Hindlimb muscle (tissue), 1 donor: Measurements from ENCODE around the gene C18orf32. TPM values are rescaled to one million over a fixed set of nuclear protein-coding genes. Genes with fewer than 3 reads are reported as not detected.
"Not testable (repeated sequence)": the region's sequence is repeated elsewhere in the genome, so short reads cannot be mapped to it uniquely, and the experiment has no call there.

Experiments
- DNase-seq: peaks from one replicate; pipeline ENCODE4 v3.0.0-alpha.2; 2013
- polyA plus RNA-seq: library from polyadenylated mRNA; unstranded; fragments of 120-200 nt; gene quantifications from one replicate; pipeline ENCODE4 v1.2.1, GENCODE V29; 2013; ENCODE audit not compliant: insufficient read length

C18orf32 gene
- polyA plus RNA-seq, 1 donor: 11.9 TPM

GRCh38 chr18:49467019-49467563 lies 19.9 kb downstream of the C18orf32 start:
- DNase-seq: no peak

- DNase-seq: no peak
These were observed 22.1 kb downstream of the C18orf32 start for GRCh38 chr18:49464718-49465598.

- no peak for DNase-seq
These were observed 25.4 kb downstream of the C18orf32 start for GRCh38 chr18:49461602-49461977.

GRCh38 chr18:49460976-49461601 lies 25.9 kb downstream of the C18orf32 start:
- no peak for DNase-seq

GRCh38 chr18:49459404-49460171 lies 27.4 kb downstream of the C18orf32 start:
- DNase-seq: no peak

GRCh38 chr18:49457616-49458015 lies 29.4 kb downstream of the C18orf32 start:
- no peak for DNase-seq

GRCh38 chr18:49456794-49457193 lies 30.2 kb downstream of the C18orf32 start:
- DNase-seq: no peak

- not testable (repeated sequence) for DNase-seq
These were observed 34.5 kb downstream of the C18orf32 start for GRCh38 chr18:49452534-49452933.

- no peak for DNase-seq
These were observed 39.0 kb downstream of the C18orf32 start for GRCh38 chr18:49447810-49448745.

- no peak for DNase-seq
These were observed 40.6 kb downstream of the C18orf32 start for GRCh38 chr18:49446481-49446880.

- DNase-seq: no peak
These were observed 42.5 kb downstream of the C18orf32 start for GRCh38 chr18:49444581-49444980.

- no peak for DNase-seq
These were observed 43.2 kb downstream of the C18orf32 start for GRCh38 chr18:49443837-49444236.

- no peak for DNase-seq
These were observed 45.6 kb downstream of the C18orf32 start for GRCh38 chr18:49441338-49441938.

- no peak for DNase-seq
These were observed 51.9 kb downstream of the C18orf32 start for GRCh38 chr18:49435170-49435569.

- DNase-seq: no peak
These were observed 54.4 kb downstream of the C18orf32 start for GRCh38 chr18:49432602-49433001.

GRCh38 chr18:49431165-49431962 lies 55.7 kb downstream of the C18orf32 start:
- DNase-seq: no peak
